ENCODE measurements around the gene IFT122.

Gene IFT122

GRCh38 chr3:129434140-129434539 is 5.9 kb upstream of the IFT122 start:
- no peak for DNase-seq (ENCODE audit: low read depth in 1 of 2, low spot score in 1 of 2)

DNA sequence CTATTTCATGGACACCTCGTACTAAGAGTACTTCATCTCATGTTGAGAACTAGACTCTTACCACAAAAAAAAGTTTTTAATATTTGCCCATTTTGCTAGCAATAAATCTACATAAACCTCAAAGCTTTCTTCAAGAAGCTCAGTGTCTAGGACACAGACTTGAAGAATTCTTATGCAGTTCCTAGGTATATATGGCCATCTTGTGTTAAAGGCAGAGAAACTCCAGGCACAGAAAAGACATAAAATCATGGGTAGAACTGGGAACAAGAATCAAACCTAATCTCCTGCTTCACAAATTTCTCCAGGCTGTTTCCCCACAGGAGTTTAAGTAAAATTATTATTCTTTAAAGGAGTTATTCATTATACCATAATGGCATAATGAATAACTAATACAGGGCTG is 4.7 kb upstream of the IFT122 start:
- no peak for DNase-seq (ENCODE audit: low read depth in 1 of 2, low spot score in 1 of 2)

DNA sequence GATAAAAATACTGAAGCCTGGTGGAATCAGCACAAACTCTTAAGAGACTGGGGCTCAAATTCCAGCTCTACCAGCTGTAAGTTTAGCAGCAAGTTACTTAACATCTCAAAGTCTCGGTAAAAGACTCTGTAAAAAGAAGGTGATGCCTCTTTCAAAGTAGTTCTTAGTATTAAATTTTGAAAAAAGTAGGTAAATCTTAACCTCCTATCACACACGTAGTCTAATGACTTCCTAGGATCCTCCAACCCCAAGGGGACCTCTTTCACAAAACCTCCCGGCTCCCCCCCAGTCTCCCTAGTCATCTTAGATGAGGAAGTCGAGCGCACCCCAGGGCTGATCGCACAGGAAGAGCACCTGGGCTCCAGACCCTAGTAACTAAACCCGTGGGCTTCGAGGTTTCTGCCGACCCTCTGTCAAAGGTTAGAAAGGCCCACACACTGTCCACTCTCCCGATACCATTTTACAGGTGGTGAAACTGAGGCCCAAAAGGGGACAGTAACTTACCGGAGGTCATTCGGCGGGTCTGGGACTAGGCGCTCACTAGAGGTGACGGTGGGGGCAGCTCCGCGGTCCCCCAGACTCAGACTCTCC is 703 bp upstream of the IFT122 start:
- peak in 1 of 2 donors; percentile 13 for DNase-seq (ENCODE audit: low read depth in 1 of 2, low spot score in 1 of 2)

DNA sequence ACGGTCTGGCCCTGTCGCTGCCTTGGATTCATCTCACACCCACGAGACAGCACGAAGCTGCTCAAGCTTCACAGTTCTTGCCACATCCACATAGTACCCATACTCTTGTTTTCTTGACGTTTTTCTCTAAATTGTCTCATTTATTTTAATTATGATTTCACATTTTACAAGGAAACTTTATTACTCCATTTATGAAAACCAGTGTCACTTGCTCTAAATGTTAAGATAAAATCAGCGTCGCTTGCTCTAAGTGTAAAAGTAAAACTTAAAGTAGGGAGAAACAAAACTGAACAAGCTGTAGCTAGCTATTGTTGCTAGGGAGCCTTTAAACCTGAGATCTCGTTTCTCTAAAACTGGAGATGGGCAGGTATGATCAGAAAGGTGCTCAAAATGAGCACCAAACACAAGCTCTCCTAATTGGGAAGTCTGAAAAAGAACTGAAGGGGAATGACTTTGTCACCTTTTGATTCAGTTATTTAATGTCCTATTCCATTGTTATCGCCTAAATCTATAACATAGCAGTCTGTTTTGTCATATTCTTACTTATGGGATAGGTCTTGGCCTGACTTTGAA is 680 bp downstream of the IFT122 start:
- no peak for DNase-seq (ENCODE audit: low read depth in 1 of 2, low spot score in 1 of 2)

- no peak for DNase-seq (ENCODE audit: low read depth in 1 of 2, low spot score in 1 of 2)
These were observed 1.2 kb downstream of the IFT122 start for GRCh38 chr3:129441215-129441614.

DNA sequence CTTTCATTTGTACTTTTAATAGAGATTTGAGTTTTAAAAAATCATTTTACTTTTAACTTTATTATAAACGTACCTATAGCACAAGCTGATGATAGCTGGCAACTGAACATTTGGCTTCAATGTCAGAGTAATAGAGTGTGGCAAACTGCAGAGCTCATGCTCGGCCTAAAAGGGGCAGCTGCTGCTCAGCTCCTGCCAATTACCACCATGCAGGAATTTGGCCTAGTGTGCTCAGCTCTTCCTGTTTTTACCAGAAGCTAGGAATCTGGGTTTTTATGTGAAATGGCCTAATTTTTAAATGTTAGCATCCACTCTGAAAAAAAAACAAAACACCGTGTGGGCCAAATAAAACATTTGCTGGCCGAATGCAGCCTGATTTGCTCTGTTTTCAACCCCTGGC is 1.8 kb downstream of the IFT122 start:
- DNase-seq (ENCODE audit: low read depth in 1 of 2, low spot score in 1 of 2) = no peak

DNA sequence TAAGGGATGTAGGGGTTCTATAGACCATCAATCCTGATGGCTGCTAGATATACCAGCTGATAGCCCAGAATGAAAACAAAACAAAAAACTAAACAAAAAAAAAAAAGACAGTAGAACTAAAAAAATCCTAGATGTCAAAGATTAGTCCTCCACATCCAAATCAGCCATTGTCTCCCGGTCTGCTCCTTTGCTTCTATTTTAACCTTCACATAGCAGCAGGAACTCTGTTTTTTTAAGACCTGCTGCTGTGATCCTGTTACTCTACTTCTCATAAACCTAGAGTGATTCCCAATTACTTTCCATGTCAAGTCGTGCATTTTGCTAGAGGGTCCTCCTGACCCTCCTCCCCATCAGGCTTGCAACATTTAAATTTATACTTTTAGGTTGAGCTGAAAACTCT is 2.5 kb downstream of the IFT122 start:
- no peak for DNase-seq (ENCODE audit: low read depth in 1 of 2, low spot score in 1 of 2)

DNA sequence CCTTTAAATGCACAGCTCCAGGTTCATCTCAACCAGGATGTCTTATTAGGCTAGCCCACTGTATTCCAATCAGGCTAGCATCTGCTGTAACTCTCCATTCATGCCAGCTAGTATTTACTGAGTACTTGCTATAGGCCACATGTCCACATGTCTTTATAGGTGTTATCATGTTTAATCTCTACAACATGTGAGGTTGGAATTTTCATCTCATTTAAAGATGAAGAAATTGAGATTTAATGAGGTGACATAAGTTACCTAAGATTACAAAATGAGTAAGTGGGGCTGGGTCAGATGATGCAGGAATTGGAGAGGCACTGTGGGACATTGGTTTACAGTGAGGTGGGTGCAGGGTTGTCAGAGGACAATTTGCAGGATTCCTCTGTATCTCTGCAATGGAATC is 2.9 kb downstream of the IFT122 start:
- no peak for DNase-seq (ENCODE audit: low read depth in 1 of 2, low spot score in 1 of 2)

DNA sequence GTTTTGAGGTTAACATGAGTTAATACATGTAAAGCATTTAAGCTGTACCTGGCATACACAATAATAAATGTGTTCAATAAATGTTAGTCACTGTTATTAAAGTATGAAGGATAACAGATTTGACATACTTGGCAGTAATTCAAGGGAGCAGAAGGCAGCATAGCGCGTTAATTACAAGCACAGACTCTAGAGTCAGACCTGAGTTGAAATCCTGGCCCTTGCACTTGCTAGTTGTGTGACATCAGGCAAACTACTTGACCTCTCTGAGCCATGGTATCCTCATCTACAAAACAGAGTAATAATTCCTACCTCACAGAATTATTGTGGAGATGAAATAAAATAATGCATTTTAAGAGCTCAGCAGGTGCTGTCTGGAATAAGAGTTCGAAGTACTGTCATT is 5.4 kb downstream of the IFT122 start:
- no peak for DNase-seq (ENCODE audit: low read depth in 1 of 2, low spot score in 1 of 2)

DNA sequence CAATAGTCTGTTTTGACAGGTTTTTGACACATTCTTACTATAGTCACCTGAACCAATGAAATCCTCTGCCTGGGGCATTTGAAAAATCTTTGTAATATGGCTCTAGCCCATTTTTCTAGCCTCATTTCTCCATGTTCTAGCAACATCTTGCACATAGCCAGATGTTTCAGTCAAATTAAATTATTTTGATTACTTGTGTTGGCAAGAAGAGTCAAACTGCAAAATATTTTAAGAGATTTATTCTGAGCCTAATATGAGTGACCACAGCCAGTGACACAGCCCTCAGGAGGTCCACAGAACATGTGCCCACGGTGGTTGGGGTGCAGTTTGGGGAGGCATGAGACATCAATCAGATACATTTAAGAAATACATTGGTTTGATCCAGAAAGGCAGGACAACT is 6.9 kb downstream of the IFT122 start:
- DNase-seq (ENCODE audit: low read depth in 1 of 2, low spot score in 1 of 2) = no peak

GRCh38 chr3:129448186-129448895 is 8.3 kb downstream of the IFT122 start:
- DNase-seq (ENCODE audit: low read depth in 1 of 2, low spot score in 1 of 2) = no peak

- DNase-seq (ENCODE audit: low read depth in 1 of 2, low spot score in 1 of 2) = no peak
These were observed 9.5 kb downstream of the IFT122 start for GRCh38 chr3:129449279-129450115.

- DNase-seq (ENCODE audit: low read depth in 1 of 2, low spot score in 1 of 2) = no peak
These were observed 13.7 kb downstream of the IFT122 start for GRCh38 chr3:129453732-129454131.

DNA sequence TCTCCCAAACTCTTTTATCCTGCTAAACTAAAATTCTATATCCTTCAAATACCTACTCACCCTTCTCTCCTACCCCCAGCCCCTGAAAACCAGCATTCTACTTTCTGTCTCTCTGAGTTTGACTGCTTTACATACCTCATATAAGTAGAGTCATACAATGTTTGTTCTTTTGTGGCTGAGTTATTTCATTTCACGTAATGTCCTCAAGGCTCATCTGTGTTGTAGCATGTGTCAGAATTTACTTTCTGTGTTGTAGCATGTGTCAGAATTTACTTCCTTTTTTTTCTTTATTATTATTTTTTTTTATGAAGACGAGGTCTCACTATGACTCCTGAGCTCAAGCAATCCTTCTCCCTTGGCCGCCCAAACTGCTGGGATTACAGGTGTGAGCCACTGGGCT is 20.1 kb downstream of the IFT122 start:
- DNase-seq (ENCODE audit: low read depth in 1 of 2, low spot score in 1 of 2) = no peak

GRCh38 chr3:129460572-129460971 is 20.5 kb downstream of the IFT122 start:
- no peak for DNase-seq (ENCODE audit: low read depth in 1 of 2, low spot score in 1 of 2)

GRCh38 chr3:129461022-129461421 is 21.0 kb downstream of the IFT122 start:
- DNase-seq (ENCODE audit: low read depth in 1 of 2, low spot score in 1 of 2) = no peak

DNA sequence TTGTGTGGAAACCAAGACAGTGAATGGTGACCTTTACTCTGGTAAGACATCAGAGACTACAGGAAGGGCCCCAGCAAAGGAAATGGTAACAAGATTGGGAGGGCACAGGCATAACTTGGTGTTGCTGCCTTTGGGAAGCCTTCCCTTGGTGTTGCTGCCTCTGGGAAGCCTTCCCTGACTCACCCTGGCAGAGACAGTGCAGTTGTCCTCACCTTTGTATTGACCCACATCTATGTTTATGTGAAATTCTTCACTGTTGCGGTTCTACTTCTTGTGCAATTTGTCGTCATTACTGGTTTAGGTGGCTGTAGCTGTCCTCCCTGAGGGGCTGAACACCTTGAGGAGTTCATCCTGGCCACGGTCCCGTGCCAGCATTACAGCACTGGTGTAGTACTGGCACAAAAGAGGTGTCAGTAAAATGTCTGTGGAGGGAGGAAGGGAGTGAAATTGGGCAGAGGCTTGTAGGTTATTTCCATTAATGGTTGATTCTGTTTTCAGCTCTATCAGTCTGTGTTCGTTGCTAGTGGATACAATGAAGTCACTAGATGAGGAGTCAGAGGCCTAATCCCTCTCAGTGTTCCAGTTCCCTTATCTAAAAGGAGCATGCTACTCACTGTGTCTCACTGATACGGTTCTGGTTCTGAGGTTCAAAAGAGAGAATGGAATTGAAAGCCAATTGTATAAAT is 21.6 kb downstream of the IFT122 start:
- no peak for DNase-seq (ENCODE audit: low read depth in 1 of 2, low spot score in 1 of 2)

- DNase-seq (ENCODE audit: low read depth in 1 of 2, low spot score in 1 of 2) = no peak
These were observed 22.4 kb downstream of the IFT122 start for GRCh38 chr3:129462361-129462968.

DNA sequence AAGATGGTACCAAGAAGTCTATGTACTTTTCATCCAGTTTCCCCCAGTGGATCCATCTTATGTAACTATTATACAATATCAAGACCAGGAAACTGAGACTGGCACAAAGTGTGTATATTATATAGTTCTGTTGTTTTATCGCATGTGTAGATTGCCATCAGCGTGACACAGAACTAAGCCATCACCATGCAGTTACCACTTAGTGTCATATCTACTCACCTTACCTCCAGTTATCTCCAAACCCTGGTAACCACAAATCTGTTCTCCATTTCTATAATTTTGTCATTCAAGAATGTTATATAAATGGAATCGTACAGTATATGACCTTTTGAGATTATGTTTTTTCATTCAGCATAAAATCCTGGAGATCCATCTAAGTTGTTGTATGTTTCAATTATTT is 23.1 kb downstream of the IFT122 start:
- DNase-seq (ENCODE audit: low read depth in 1 of 2, low spot score in 1 of 2) = no peak

GRCh38 chr3:129463716-129464115 is 23.7 kb downstream of the IFT122 start:
- no peak for DNase-seq (ENCODE audit: low read depth in 1 of 2, low spot score in 1 of 2)

GRCh38 chr3:129467932-129468331 is 27.9 kb downstream of the IFT122 start:
- no peak for DNase-seq (ENCODE audit: low read depth in 1 of 2, low spot score in 1 of 2)
